Central memory CD8-positive, alpha-beta T cell (primary cell): ENCODE data around the gene MAGEA9B.
"Not testable (repeated sequence)": the region's sequence is repeated elsewhere in the genome, so short reads cannot be mapped to it uniquely, and the experiment has no call there.

ENCODE experiments used
- ATAC-seq: fragments of 150-1000 bp; cut with Tn5 transposase; replicated peaks from 2 replicates; pipeline ENCODE4 v1.10.0; 2022; ENCODE audit warnings: mild to moderate bottlenecking, moderate FRiP score, moderate number of reproducible peaks; ENCODE audit not compliant: poor library complexity, severe bottlenecking; ENCODE audit errors: extremely low read depth
- DNase-seq, 2 donors: peaks; one replicate each; pipeline ENCODE4 v3.0.0; 2021; ENCODE audit warnings: low spot score in 2 of 2
- H3K27ac Mint-ChIP-seq: one replicate; pipeline ENCODE4 v1.8.0; 2022; ENCODE audit warnings: low read depth, mild to moderate bottlenecking, moderate library complexity, mixed read lengths
- H3K27me3 Mint-ChIP-seq: one replicate; pipeline ENCODE4 v1.8.0; 2022; ENCODE audit warnings: mixed read lengths
- H3K36me3 Mint-ChIP-seq: one replicate; pipeline ENCODE4 v1.8.0; 2022; ENCODE audit warnings: mild to moderate bottlenecking, moderate library complexity, mixed read lengths; ENCODE audit not compliant: insufficient read depth
- H3K4me1 Mint-ChIP-seq: one replicate; pipeline ENCODE4 v1.8.0; 2022; ENCODE audit warnings: mixed read lengths
- H3K4me3 Mint-ChIP-seq: one replicate; pipeline ENCODE4 v1.8.0; 2022; ENCODE audit warnings: mild to moderate bottlenecking, moderate library complexity, mixed read lengths
- H3K9me3 Mint-ChIP-seq: one replicate; pipeline ENCODE4 v1.8.0; 2022; ENCODE audit warnings: mixed read lengths

Gene MAGEA9B

GRCh38 chrX:149540621-149541520 lies 46.4 kb downstream of the MAGEA9B start, which contains the start of gene EOLA1:
Gene EOLA1 (plus strand): TSS chrX:149541012. CDS start chrX:149545631, 4,619 bp downstream.
- peak; percentile 73 to 88 for DNase-seq

GRCh38 chrX:149540131-149540620 lies 47.1 kb downstream of the MAGEA9B start:
- DNase-seq = peak; percentile 61 to 75
- peak; percentile 55 for ATAC-seq
- Mint-ChIP-seq H3K4me3 (peak overlapping the region; percentile 71), H3K4me1 (no peaks in the 10 kb centered on the region), H3K27ac (peak overlapping the region; percentile 98), H3K27me3 (no peaks in the 10 kb centered on the region), H3K9me3 (no peaks in the 10 kb centered on the region), H3K36me3 (peaks cover 17% of the 10 kb centered on the region)

More at GRCh38 chrX:149540621-149541520, 46.4 kb downstream of the MAGEA9B start, which contains the start of gene EOLA1:
- peak; percentile 78 for ATAC-seq
- no peaks in the 10 kb centered on the region for H3K4me1 Mint-ChIP-seq
- H3K36me3 Mint-ChIP-seq = peaks cover 18% of the 10 kb centered on the region
- peak within 1 kb of the TSS; percentile 71 for H3K4me3 Mint-ChIP-seq
- no peaks in the 10 kb centered on the region for H3K9me3 Mint-ChIP-seq
- peak within 1 kb of the TSS; percentile 98 for H3K27ac Mint-ChIP-seq
- H3K27me3 Mint-ChIP-seq = no peaks in the 10 kb centered on the region

- Mint-ChIP-seq H3K4me3 (peak overlapping the region; percentile 71), H3K9me3 (no peaks in the 10 kb centered on the region), H3K27me3 (no peaks in the 10 kb centered on the region), H3K27ac (peak overlapping the region; percentile 98), H3K36me3 (peaks cover 15% of the 10 kb centered on the region), H3K4me1 (no peaks in the 10 kb centered on the region)
- peak; percentile 78 to 84 for DNase-seq
- ATAC-seq = peak; percentile 42
These were observed 47.8 kb downstream of the MAGEA9B start for GRCh38 chrX:149539283-149540130.

GRCh38 chrX:149537474-149537873 lies 49.8 kb downstream of the MAGEA9B start:
- peaks cover 20% of the 10 kb centered on the region for H3K36me3 Mint-ChIP-seq
- not testable (repeated sequence) for H3K27ac Mint-ChIP-seq, DNase-seq, ATAC-seq, H3K9me3 Mint-ChIP-seq, H3K4me1 Mint-ChIP-seq, H3K4me3 Mint-ChIP-seq, H3K27me3 Mint-ChIP-seq

GRCh38 chrX:149534926-149535602 lies 52.2 kb downstream of the MAGEA9B start:
- not testable (repeated sequence) for ATAC-seq, DNase-seq, H3K4me1 Mint-ChIP-seq, H3K4me3 Mint-ChIP-seq, H3K27me3 Mint-ChIP-seq, H3K9me3 Mint-ChIP-seq
- Mint-ChIP-seq H3K27ac (peak overlapping the region; percentile 10), H3K36me3 (peaks cover 17% of the 10 kb centered on the region)

GRCh38 chrX:149533999-149534398 lies 53.3 kb downstream of the MAGEA9B start:
- not testable (repeated sequence) for H3K4me1 Mint-ChIP-seq, H3K27me3 Mint-ChIP-seq, ATAC-seq, DNase-seq, H3K27ac Mint-ChIP-seq, H3K9me3 Mint-ChIP-seq, H3K4me3 Mint-ChIP-seq
- peaks cover 12% of the 10 kb centered on the region for H3K36me3 Mint-ChIP-seq

GRCh38 chrX:149532868-149533267 lies 54.4 kb downstream of the MAGEA9B start:
- ATAC-seq, H3K4me1 Mint-ChIP-seq, H3K27me3 Mint-ChIP-seq, H3K27ac Mint-ChIP-seq, H3K9me3 Mint-ChIP-seq, DNase-seq, H3K4me3 Mint-ChIP-seq: not testable (repeated sequence)
- H3K36me3 Mint-ChIP-seq = peaks cover 12% of the 10 kb centered on the region
